ENCODE data around the gene CPT1A.

The CPT1A gene

DNA sequence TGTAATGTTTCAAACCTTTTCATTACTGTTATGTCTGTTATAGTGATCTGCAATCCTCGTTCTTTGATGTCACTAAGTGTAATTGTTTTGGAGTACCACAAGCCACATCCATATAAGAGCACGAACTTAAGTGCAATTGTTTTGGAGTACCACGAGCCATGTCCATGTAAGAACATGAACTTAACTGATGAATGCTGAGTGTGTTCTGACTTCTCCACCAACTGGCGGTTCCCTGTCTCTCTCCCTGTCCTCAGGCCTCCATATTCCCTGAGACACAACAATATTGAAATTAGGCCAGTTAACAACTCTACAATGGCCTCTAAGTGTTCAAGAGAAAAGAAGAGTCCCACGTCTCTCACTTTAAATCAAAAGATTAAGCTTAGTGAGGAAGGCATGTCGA, 113.9 kb downstream of the CPT1A start:
- H3K27ac ChIP-seq (ENCODE audit: low read depth, low read length) = no peak overlapping the region
- no peaks in the 10 kb centered on the region for H3K9me3 ChIP-seq (ENCODE audit: control insufficient read depth, insufficient read depth, low read length)
- H3K4me1 ChIP-seq (ENCODE audit: control insufficient read depth, insufficient read depth, low read length) = peaks cover 8% of the 10 kb centered on the region
- H3K27me3 ChIP-seq (ENCODE audit: control insufficient read depth, insufficient read depth, low read length) = no peaks in the 10 kb centered on the region
- H3K4me3 ChIP-seq (ENCODE audit: low read depth, low read length) = no peak overlapping the region
- H3K36me3 ChIP-seq (ENCODE audit: control insufficient read depth, insufficient read depth, low read length) = no peaks in the 10 kb centered on the region
- no peak overlapping the region for H3K9ac ChIP-seq (ENCODE audit: low read depth, low read length)

DNA sequence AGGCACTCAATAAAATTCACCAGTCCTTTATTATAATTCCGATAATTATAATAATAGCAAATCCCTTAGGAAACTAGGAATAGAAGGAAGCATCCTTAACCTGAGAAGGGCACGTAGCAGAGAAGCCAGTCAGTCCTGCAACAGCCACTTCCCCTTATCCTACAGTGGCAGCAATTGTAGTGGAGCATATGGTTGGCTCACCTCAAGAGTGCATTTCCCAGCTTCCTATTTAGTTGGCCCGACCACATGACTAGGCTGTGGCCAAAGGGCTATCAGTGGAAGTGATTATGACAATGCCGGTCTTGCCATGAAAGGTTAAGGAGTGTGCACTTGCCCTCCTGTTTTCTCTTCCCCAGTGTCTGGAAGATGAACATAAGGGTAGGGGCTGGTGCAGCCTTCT, 117.4 kb downstream of the CPT1A start:
- H3K4me3 ChIP-seq (ENCODE audit: low read depth, low read length) = no peak overlapping the region
- no peak overlapping the region for H3K27ac ChIP-seq (ENCODE audit: low read depth, low read length)
- H3K9ac ChIP-seq (ENCODE audit: low read depth, low read length) = no peak overlapping the region
- no peaks in the 10 kb centered on the region for H3K36me3 ChIP-seq (ENCODE audit: control insufficient read depth, insufficient read depth, low read length)
- H3K4me1 ChIP-seq (ENCODE audit: control insufficient read depth, insufficient read depth, low read length) = peaks cover 4% of the 10 kb centered on the region; the same call in 1 of the 2 replicates
- no peaks in the 10 kb centered on the region for H3K27me3 ChIP-seq (ENCODE audit: control insufficient read depth, insufficient read depth, low read length)
- no peaks in the 10 kb centered on the region for H3K9me3 ChIP-seq (ENCODE audit: control insufficient read depth, insufficient read depth, low read length)

DNA sequence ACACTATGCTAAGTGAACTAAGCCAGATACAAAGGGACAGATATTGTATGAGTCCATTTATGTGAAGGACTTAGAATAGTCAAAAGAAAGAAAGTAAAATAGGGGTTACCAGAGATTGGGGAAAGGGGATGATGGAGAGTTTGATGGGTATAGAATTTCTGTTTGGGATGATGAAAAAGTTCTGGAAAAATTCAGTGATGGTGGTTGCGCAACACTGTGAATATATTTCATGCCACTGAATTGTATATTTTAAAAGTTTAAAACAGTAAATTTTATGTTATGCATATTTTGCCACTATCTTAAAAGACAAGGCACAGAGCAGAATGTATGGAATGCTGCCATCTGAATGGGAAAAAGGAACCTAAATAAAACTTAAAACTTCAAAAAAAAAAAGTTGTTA, 119.6 kb downstream of the CPT1A start:
- Histone ChIP-seq H3K36me3 (ENCODE audit: control insufficient read depth, insufficient read depth, low read length) (no peaks in the 10 kb centered on the region), H3K4me1 (ENCODE audit: control insufficient read depth, insufficient read depth, low read length) (peaks cover 4% of the 10 kb centered on the region; the same call in 1 of the 2 replicates), H3K4me3 (ENCODE audit: low read depth, low read length) (no peak overlapping the region), H3K9me3 (ENCODE audit: control insufficient read depth, insufficient read depth, low read length) (no peaks in the 10 kb centered on the region), H3K27me3 (ENCODE audit: control insufficient read depth, insufficient read depth, low read length) (no peaks in the 10 kb centered on the region), H3K27ac (ENCODE audit: low read depth, low read length) (no peak overlapping the region), H3K9ac (ENCODE audit: low read depth, low read length) (no peak overlapping the region)

DNA sequence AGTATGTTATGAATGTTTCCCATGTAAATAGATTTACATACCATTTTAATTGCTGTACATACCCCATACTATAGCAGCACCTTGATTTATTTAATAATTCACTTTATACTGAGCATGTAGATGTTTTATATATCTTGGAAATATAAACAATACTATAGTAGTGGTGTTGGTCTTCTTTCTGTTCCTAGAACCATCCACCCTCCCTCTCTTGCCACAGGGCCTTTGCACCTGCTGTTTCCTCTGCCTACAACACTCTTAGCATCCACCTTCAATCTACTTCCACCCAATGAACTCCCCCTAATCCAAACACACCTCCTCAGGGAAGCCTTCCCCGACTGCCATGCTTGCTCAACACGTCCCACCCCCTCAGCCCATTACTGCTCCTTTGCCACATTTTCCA, 120.6 kb downstream of the CPT1A start:
- H3K9ac ChIP-seq (ENCODE audit: low read depth, low read length) = no peak overlapping the region
- no peaks in the 10 kb centered on the region for H3K36me3 ChIP-seq (ENCODE audit: control insufficient read depth, insufficient read depth, low read length)
- no peaks in the 10 kb centered on the region for H3K27me3 ChIP-seq (ENCODE audit: control insufficient read depth, insufficient read depth, low read length)
- H3K9me3 ChIP-seq (ENCODE audit: control insufficient read depth, insufficient read depth, low read length) = no peaks in the 10 kb centered on the region
- peaks cover 2% of the 10 kb centered on the region; the same call in 1 of the 2 replicates for H3K4me1 ChIP-seq (ENCODE audit: control insufficient read depth, insufficient read depth, low read length)
- H3K27ac ChIP-seq (ENCODE audit: low read depth, low read length) = no peak overlapping the region
- no peak overlapping the region for H3K4me3 ChIP-seq (ENCODE audit: low read depth, low read length)

DNA sequence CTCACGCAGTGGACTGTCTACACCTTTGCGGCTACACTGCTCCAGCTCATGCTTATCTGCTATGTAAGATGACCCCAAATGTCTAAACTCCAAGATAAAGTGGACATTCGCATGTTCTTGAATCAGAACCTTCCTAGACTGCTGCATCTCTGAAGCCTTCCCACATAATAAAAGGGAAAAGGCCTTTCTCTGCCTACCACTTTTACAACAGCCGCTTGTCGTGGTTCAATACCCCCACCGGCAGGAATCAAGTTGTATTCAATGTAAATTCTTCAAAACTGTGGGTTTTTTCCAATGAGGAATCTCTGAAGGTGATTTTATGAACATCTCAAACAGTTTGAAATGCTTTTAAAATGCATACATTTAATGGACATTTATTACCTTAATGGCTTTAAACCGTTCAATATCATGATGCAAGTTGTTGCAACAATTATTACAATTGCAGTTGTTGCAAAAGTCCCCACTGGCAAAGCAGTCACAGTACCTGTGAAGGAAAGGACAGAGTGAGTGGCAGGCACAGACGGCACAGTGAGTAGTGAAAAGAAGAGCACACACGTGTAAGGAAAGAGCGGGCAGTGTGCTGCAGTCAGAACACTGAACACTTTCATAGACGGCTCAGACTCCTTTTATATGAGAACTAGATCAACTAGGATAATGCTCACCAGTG, 126.1 kb downstream of the CPT1A start:
- H3K9ac ChIP-seq (ENCODE audit: low read depth, low read length) = no peak overlapping the region
- peaks cover 10% of the 10 kb centered on the region; the same call in 1 of the 2 replicates for H3K4me1 ChIP-seq (ENCODE audit: control insufficient read depth, insufficient read depth, low read length)
- no peaks in the 10 kb centered on the region for H3K36me3 ChIP-seq (ENCODE audit: control insufficient read depth, insufficient read depth, low read length)
- no peak overlapping the region for H3K27ac ChIP-seq (ENCODE audit: low read depth, low read length)
- no peaks in the 10 kb centered on the region for H3K27me3 ChIP-seq (ENCODE audit: control insufficient read depth, insufficient read depth, low read length)
- no peak overlapping the region for H3K4me3 ChIP-seq (ENCODE audit: low read depth, low read length)
- no peaks in the 10 kb centered on the region for H3K9me3 ChIP-seq (ENCODE audit: control insufficient read depth, insufficient read depth, low read length)

DNA sequence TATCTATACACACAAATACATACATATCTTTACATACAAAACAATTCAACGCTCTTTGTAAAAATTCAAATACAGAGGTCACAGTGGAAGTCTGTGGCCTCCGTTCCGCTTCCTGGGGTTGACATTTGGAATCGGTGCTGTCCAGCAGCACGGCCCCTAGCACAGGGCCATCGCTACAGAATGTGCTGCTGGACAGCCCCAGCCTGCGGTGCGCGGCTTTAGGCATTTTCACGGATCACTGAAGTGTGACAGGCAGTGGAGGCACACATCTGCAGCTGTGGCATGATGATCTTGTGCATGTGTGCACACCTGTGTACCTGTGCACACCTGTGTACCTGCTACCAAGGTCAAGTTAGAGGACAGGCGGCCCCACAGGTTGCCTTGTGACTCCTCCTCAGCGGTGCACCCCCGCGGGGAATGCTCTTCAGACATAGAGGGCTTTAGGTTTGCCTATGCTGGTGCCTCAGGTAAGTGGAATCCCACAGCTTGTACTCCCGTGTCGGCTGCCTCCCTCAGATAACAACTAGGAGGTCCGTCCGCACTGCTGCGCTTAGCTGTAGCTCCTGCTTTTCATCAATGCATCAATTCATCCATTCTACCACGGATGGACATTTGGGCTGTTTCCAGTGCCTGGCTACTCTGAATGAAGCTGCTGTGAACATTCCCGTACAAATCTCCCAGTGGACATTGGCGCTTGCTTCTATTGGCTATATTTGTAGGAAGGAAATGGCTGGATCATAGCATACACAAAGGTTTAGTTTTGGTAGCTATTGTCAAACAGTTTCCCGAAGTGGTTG, 127.5 kb downstream of the CPT1A start:
- no peaks in the 10 kb centered on the region for H3K36me3 ChIP-seq (ENCODE audit: control insufficient read depth, insufficient read depth, low read length)
- no peak overlapping the region for H3K27ac ChIP-seq (ENCODE audit: low read depth, low read length)
- H3K9ac ChIP-seq (ENCODE audit: low read depth, low read length) = no peak overlapping the region
- peaks cover 10% of the 10 kb centered on the region; the same call in 1 of the 2 replicates for H3K4me1 ChIP-seq (ENCODE audit: control insufficient read depth, insufficient read depth, low read length)
- H3K9me3 ChIP-seq (ENCODE audit: control insufficient read depth, insufficient read depth, low read length) = no peaks in the 10 kb centered on the region
- no peak overlapping the region for H3K4me3 ChIP-seq (ENCODE audit: low read depth, low read length)
- no peaks in the 10 kb centered on the region for H3K27me3 ChIP-seq (ENCODE audit: control insufficient read depth, insufficient read depth, low read length)

DNA sequence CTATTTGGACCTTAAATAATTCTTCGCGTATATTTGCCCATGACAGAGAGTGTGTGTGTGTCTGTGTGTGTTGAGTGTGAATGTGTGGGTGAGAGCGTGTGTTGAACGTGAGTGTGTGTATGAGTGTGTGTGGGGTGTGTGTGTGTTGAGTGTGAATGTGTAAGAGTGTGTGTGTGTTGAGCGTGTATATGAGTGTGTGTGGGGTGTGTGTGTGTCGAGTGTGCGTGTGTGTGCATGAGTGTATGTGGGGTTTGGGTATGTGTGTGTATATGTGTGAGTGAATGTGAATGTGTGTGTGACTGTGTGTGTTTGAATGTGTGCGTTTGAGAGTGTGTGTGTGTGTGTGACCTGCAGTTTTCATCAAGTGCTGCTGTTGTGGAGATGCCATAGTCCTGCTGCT, 130.6 kb downstream of the CPT1A start:
- H3K36me3 ChIP-seq (ENCODE audit: control insufficient read depth, insufficient read depth, low read length) = no peaks in the 10 kb centered on the region
- peaks cover 31% of the 10 kb centered on the region for H3K4me1 ChIP-seq (ENCODE audit: control insufficient read depth, insufficient read depth, low read length)
- H3K9ac ChIP-seq (ENCODE audit: low read depth, low read length) = no peak overlapping the region
- H3K4me3 ChIP-seq (ENCODE audit: low read depth, low read length) = no peak overlapping the region
- no peaks in the 10 kb centered on the region for H3K9me3 ChIP-seq (ENCODE audit: control insufficient read depth, insufficient read depth, low read length)
- H3K27ac ChIP-seq (ENCODE audit: low read depth, low read length) = no peak overlapping the region
- H3K27me3 ChIP-seq (ENCODE audit: control insufficient read depth, insufficient read depth, low read length) = no peaks in the 10 kb centered on the region

DNA sequence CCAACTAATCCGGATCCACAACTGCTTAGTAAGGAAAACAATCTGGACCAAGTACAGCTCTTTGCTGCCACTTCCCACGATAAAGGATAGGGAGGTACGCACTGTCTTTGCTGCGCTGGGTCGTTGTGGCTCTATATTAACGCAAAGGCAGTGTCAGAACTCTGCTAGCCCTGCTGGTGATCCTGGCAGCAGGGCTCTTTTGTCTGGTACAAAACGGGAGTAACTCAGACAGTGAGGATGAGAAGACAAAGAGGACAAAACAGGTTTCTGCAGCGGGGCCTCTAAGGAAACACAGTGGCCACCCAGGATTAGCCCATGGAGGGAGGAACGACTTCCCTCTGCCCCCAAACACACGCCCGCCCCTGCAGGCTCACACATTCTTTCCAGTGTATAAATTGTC, 131.3 kb downstream of the CPT1A start:
- peak overlapping the region; percentile 33 for H3K27ac ChIP-seq (ENCODE audit: low read depth, low read length)
- H3K27me3 ChIP-seq (ENCODE audit: control insufficient read depth, insufficient read depth, low read length) = no peaks in the 10 kb centered on the region
- H3K36me3 ChIP-seq (ENCODE audit: control insufficient read depth, insufficient read depth, low read length) = no peaks in the 10 kb centered on the region
- no peak overlapping the region for H3K4me3 ChIP-seq (ENCODE audit: low read depth, low read length)
- H3K9ac ChIP-seq (ENCODE audit: low read depth, low read length) = no peak overlapping the region
- no peaks in the 10 kb centered on the region for H3K9me3 ChIP-seq (ENCODE audit: control insufficient read depth, insufficient read depth, low read length)
- peaks cover 33% of the 10 kb centered on the region for H3K4me1 ChIP-seq (ENCODE audit: control insufficient read depth, insufficient read depth, low read length)

DNA sequence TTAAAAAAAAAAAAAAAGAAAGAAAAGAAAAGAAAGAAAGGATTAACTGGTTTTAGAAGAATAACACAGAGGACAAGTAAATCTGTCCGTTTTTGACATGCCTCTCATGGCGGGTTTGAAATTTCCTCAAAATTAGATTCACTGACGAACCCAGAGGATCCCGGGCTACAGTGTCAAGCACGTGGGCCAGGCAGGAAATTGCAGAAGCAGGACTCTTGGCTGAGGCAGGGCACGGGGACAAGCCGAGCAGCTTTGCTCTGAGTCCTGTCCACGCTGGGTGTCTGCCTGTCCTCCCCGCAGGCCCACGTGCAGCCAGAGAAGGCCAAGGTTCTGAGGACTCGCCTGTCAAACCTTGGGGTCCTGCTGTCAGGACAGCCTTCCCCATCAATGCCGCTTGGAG, 132.7 kb downstream of the CPT1A start:
- H3K27me3 ChIP-seq (ENCODE audit: control insufficient read depth, insufficient read depth, low read length) = no peaks in the 10 kb centered on the region

DNA sequence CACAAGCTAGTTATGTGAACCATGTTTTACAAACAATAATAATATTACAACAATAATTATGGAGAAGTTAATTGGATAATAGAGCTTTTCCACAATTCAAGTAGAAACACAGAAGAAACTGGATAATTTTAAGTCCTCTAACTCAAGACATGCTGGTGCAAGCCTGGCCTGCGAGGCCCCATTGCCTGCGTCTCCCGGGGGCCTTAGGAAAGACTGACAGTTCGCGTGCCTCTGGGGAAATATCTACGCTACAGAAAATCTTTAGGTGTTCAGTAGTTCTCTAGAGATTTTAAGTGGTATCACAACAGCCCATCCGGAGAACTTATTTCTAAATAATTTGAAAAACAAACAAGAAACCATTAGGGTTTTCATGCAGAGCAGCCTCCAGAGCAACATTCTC, 134.2 kb downstream of the CPT1A start:
- Histone ChIP-seq H3K9me3 (ENCODE audit: control insufficient read depth, insufficient read depth, low read length) (no peaks in the 10 kb centered on the region), H3K27me3 (ENCODE audit: control insufficient read depth, insufficient read depth, low read length) (no peaks in the 10 kb centered on the region), H3K4me3 (ENCODE audit: low read depth, low read length) (no peak overlapping the region), H3K36me3 (ENCODE audit: control insufficient read depth, insufficient read depth, low read length) (no peaks in the 10 kb centered on the region), H3K27ac (ENCODE audit: low read depth, low read length) (no peak overlapping the region), H3K9ac (ENCODE audit: low read depth, low read length) (no peak overlapping the region), H3K4me1 (ENCODE audit: control insufficient read depth, insufficient read depth, low read length) (peaks cover 29% of the 10 kb centered on the region)

More for the DNA sequence above, 132.7 kb downstream of the CPT1A start:
- peaks cover 35% of the 10 kb centered on the region for H3K4me1 ChIP-seq (ENCODE audit: control insufficient read depth, insufficient read depth, low read length)
- H3K27ac ChIP-seq (ENCODE audit: low read depth, low read length) = no peak overlapping the region
- H3K36me3 ChIP-seq (ENCODE audit: control insufficient read depth, insufficient read depth, low read length) = no peaks in the 10 kb centered on the region
- H3K9me3 ChIP-seq (ENCODE audit: control insufficient read depth, insufficient read depth, low read length) = no peaks in the 10 kb centered on the region
- H3K4me3 ChIP-seq (ENCODE audit: low read depth, low read length) = no peak overlapping the region
- H3K9ac ChIP-seq (ENCODE audit: low read depth, low read length) = no peak overlapping the region

DNA sequence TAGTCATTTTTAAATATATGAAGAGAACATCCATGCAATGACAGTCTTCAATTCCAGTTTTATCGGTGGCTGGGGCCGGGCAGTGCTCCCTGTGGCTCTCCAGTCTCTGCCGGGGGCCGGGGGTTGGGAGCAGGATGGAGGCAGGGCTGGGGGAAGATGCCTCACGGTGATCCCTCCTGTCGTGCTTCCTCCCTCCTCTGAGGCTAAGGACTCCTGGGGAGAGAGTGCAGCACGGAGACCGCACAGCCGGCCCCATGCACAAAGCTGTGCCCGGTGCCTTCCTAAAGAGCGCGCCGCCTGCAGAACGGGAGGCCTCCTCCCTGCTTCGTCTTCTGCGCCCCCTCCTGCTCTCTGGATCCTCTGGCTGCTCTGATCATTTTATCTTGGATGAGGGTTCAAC, 136.8 kb downstream of the CPT1A start:
- Histone ChIP-seq H3K36me3 (ENCODE audit: control insufficient read depth, insufficient read depth, low read length) (no peaks in the 10 kb centered on the region), H3K4me1 (ENCODE audit: control insufficient read depth, insufficient read depth, low read length) (peaks cover 29% of the 10 kb centered on the region), H3K27ac (ENCODE audit: low read depth, low read length) (no peak overlapping the region), H3K27me3 (ENCODE audit: control insufficient read depth, insufficient read depth, low read length) (no peaks in the 10 kb centered on the region), H3K9me3 (ENCODE audit: control insufficient read depth, insufficient read depth, low read length) (no peaks in the 10 kb centered on the region), H3K4me3 (ENCODE audit: low read depth, low read length) (no peak overlapping the region), H3K9ac (ENCODE audit: low read depth, low read length) (no peak overlapping the region)

Data from HUES48 (cell line).